HFFc6 (cell line): Measurements from ENCODE around the gene HOXA4. TPM values are rescaled to one million over a fixed set of nuclear protein-coding genes. Genes with fewer than 3 reads are reported as not detected.

Experiments used
- DNase-seq: peaks from one replicate; pipeline ENCODE4 v3.0.0-alpha.2; 2018
- H3K27ac Mint-ChIP-seq: 2 replicates; pipeline ENCODE4 v1.8.0; 2020; ENCODE audit warnings: mild to moderate bottlenecking, mixed read lengths
- H3K27me3 Mint-ChIP-seq: 2 replicates; pipeline ENCODE4 v1.8.0; 2021; ENCODE audit warnings: mild to moderate bottlenecking, moderate library complexity, mixed read lengths; ENCODE audit not compliant: insufficient read depth
- H3K36me3 Mint-ChIP-seq: 2 replicates; pipeline ENCODE4 v1.8.0; 2021; ENCODE audit warnings: low read depth, mixed read lengths
- H3K4me1 Mint-ChIP-seq: 2 replicates; pipeline ENCODE4 v1.8.0; 2020; ENCODE audit warnings: low read depth, mixed read lengths
- H3K4me3 Mint-ChIP-seq: 2 replicates; pipeline ENCODE4 v1.8.0; 2020; ENCODE audit warnings: mild to moderate bottlenecking, moderate library complexity, mixed read lengths
- H3K9me3 Mint-ChIP-seq: 2 replicates; pipeline ENCODE4 v1.8.0; 2020; ENCODE audit warnings: mild to moderate bottlenecking, mixed read lengths
- total RNA-seq, 6 experiments: library from RNA; stranded (reverse); fragmentation: NEBNext Ultra II Directional; extraction: Animal tissue kit (Norgen Biotek cat#: 25700); gene quantifications; 2 replicates in 1 of 6; 3 replicates in 5 of 6; pipeline ENCODE4 v1.2.3, GENCODE V29; 2021
- TF ChIP-seq, protein P1 (sequence below): fragments of 200-600 bp; sonication (generic); IDR thresholded peaks from 2 replicates; pipeline ENCODE4 v1.5.0; 2021; ENCODE audit warnings: antibody characterized with exemption, mild to moderate bottlenecking

HOXA4 gene
- total RNA-seq, 6 experiments from 2014 or later: 0.38 to 1.0 (median 0.47) TPM

DNA sequence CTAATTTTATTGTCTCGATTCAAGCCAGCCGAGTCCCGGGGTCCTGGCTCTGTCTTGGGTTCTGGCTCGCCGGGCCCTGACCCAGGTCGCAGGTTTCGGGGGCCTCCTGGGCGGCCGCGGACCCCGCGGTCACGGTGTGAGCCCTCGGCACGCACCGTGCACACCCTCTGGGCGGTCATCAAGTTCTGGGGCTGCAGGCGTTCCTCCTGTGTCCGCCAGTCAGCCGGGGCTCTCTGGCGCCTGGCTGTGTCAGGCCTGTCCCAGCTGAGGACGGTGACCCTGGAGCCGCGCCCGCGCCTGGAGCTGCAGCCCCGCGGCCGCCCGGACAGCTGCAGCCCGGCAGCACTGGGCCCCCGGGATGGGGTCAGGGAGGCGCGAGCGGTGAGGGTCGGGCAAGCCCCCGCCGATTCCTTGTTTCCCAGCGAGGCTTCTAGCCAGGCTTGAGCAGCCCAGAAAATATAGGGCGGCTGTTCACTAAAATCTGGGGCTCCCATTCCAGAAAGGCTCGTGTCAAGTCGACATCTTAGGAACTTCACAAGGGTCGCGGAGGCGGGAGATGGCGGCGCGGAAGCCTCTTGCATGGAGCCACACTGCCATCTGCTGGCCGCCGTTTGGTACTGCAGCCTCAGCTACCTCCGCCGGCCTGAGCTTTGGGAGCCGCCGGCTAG is 30.1 kb upstream of the HOXA4 start:
- peak; percentile 71 for DNase-seq
- H3K27me3 Mint-ChIP-seq: peaks cover 10% of the 10 kb centered on the region
- peak overlapping the region; percentile 81 for H3K27ac Mint-ChIP-seq
- H3K36me3 Mint-ChIP-seq: peaks cover 31% of the 10 kb centered on the region
- TF ChIP-seq, protein P1, sequence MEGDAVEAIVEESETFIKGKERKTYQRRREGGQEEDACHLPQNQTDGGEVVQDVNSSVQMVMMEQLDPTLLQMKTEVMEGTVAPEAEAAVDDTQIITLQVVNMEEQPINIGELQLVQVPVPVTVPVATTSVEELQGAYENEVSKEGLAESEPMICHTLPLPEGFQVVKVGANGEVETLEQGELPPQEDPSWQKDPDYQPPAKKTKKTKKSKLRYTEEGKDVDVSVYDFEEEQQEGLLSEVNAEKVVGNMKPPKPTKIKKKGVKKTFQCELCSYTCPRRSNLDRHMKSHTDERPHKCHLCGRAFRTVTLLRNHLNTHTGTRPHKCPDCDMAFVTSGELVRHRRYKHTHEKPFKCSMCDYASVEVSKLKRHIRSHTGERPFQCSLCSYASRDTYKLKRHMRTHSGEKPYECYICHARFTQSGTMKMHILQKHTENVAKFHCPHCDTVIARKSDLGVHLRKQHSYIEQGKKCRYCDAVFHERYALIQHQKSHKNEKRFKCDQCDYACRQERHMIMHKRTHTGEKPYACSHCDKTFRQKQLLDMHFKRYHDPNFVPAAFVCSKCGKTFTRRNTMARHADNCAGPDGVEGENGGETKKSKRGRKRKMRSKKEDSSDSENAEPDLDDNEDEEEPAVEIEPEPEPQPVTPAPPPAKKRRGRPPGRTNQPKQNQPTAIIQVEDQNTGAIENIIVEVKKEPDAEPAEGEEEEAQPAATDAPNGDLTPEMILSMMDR: peak; percentile 100
- H3K4me3 Mint-ChIP-seq: peak overlapping the region; percentile 86
- peaks cover 2% of the 10 kb centered on the region for H3K4me1 Mint-ChIP-seq
- H3K9me3 Mint-ChIP-seq: no peaks in the 10 kb centered on the region

DNA sequence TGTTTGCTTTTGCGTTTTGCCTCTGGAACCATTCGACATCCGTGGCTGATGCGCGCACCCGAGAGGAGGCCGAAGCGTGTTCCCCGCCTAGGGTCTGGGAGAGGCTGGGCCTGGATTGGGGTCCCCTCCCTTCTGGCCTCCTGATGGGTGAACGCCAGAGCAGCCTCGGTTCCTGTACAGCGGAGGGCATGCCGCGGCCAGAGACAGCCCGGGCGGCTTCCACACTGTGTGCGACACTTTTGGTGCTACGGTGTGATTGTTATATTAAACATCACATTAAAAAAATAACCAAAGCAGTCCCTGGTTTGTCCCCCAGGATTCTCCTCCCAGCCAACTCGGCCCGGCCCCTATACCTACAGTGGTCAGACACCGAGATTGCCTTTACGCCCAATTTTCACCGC is 29.6 kb upstream of the HOXA4 start:
- no peak for DNase-seq
- TF ChIP-seq, protein P1: no peak
- Mint-ChIP-seq H3K4me1 (peaks cover 7% of the 10 kb centered on the region), H3K4me3 (no peak overlapping the region), H3K27me3 (peaks cover 13% of the 10 kb centered on the region), H3K9me3 (no peaks in the 10 kb centered on the region), H3K27ac (no peak overlapping the region), H3K36me3 (peaks cover 31% of the 10 kb centered on the region)

DNA sequence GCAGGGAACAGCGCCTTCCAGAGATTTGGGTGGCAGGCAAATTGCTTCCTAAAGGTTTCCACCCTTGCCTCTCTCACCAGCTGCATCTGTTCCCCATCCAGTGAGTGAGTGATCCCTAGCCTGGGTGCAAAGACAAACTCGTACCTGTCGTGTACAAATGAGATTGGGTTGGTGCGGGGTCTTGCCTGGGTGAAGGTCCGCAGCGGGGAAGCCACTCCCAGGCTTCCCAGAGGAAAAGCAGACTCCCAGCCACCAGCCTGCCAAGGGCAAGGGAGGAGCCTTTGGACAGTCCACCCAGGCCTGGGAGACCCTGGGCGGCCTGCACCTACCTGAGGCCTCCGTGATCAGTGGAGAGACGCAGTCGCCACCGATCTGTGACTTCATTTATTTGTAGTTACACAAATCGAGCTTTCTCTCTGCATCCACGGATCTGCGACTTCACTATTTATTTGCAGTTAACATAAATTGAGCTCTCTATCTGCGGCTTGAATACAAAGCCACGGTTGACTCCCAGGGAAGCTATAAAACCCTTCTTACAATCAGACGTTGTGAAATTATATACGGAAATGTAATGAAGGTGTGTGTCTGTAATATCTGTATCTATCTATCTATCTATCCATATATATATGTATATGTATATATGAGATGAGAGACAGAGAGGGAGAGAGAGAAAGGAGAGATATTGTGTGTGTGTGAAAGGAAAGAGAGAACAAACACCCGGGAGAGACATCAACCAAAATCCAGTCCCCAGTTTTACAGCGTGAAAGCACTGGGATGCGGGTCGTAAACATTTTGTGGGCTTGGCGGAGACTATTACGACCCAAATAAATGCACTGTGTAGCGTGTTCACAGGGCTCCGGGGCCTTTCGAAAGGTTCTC is 28.9 kb upstream of the HOXA4 start:
- no peak overlapping the region for H3K27ac Mint-ChIP-seq
- H3K27me3 Mint-ChIP-seq: peaks cover 13% of the 10 kb centered on the region
- DNase-seq: no peak
- H3K36me3 Mint-ChIP-seq: peaks cover 31% of the 10 kb centered on the region
- H3K4me1 Mint-ChIP-seq: peaks cover 13% of the 10 kb centered on the region
- TF ChIP-seq, protein P1: no peak
- no peaks in the 10 kb centered on the region for H3K9me3 Mint-ChIP-seq
- H3K4me3 Mint-ChIP-seq: no peak overlapping the region; the same call in 1 of the 2 replicates

DNA sequence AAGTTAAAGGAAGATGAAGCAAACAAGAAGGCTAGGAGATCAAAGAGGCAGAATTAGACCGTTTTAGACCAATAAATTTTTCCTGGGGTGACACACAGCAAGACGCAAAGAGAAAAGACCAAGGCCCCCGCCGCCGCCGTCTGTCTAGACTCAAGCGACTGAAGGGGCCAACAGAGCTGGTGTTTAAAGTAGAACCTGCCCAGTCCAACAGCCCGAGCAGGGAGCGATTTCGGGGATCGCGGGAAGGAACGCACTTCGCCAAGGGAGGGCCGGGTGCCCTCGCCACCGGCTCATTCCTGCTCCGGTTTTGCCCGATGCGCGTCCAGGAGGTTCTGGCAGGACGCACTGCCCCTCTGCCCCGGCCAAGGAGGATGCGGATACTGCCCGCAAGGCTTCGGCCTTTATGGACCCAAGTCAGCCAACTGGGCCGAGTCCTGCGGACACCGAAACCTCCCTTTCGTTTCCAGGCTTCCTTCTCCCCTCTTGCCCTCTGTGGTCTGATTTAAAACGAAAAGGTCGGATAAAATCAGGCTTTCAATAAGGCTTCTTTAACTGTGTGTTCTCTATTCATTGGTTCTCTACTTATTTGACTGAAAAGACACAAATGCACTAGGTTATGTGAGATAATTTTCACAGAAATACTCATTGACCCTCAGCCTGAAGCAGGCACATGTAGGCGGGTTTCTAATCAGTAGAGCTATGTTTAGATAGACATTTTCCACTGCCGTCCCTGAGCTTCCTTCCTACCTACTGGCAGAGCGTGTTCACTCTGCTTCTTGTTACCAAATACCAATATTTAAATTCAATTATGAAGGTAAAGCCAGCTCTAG is 28.1 kb upstream of the HOXA4 start:
- no peak overlapping the region for H3K4me3 Mint-ChIP-seq
- TF ChIP-seq, protein P1: no peak
- peaks cover 13% of the 10 kb centered on the region for H3K27me3 Mint-ChIP-seq
- no peaks in the 10 kb centered on the region for H3K9me3 Mint-ChIP-seq
- peaks cover 22% of the 10 kb centered on the region for H3K4me1 Mint-ChIP-seq
- peaks cover 23% of the 10 kb centered on the region for H3K36me3 Mint-ChIP-seq
- no peak for DNase-seq
- H3K27ac Mint-ChIP-seq: no peak overlapping the region

DNA sequence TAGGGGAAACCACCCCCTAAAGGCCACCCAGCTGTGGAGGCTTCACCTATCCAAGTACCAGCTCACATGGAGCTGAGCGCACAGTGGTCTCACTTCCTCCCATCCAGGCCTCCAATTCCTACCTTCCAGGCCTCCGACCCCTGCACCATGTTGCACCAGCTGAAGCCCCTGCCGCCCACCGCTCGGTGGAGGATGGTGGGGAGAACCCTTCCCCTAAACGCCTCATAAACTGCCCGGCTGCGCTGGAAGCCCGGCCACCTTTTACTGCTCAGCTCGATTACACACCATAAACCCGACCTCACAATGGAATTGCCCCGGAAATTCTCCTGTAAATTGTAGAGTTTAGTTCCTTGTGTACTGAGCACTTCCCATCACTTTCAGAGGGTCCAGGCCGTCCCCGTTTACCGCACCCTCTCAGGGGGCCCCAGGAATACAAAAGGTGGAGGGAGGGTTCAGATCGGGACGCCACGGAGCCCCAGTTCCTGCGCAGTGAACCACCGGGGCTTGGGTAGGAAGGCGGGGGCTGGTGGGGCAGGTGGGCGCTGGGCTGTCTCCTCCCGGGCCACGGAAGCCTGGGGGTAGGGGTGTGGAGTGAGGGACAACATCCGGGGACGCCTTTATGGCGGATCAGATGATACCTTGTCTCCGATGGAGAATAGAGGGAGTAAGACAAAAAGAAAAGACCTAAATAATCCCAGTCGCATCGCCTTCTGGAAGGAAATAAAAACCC is 27.3 kb upstream of the HOXA4 start:
- Mint-ChIP-seq H3K36me3 (peaks cover 15% of the 10 kb centered on the region), H3K4me3 (no peak overlapping the region), H3K9me3 (no peaks in the 10 kb centered on the region), H3K27me3 (peaks cover 11% of the 10 kb centered on the region), H3K4me1 (peaks cover 30% of the 10 kb centered on the region), H3K27ac (no peak overlapping the region)
- no peak for DNase-seq
- TF ChIP-seq, protein P1: no peak
